Sigmoid colon (tissue), 7 donors: ENCODE results near the gene WSCD1. TPM values are rescaled to one million over a fixed set of nuclear protein-coding genes. Genes with fewer than 3 reads are reported as not detected.

Experiments used
- DNase-seq: peaks from one replicate; pipeline ENCODE4 v3.0.0-alpha.2; 2019
- H3K27ac ChIP-seq, 4 donors: fragments of 200-600 bp; sonication (generic); one replicate each; pipeline ENCODE4 v1.5.1; 2016 to 2019; ENCODE audit warnings: mild to moderate bottlenecking in 1 of 4
- H3K27me3 ChIP-seq, 3 donors: fragments of 200-600 bp; sonication (generic); one replicate each; pipeline ENCODE4 v1.5.1; 2019; ENCODE audit warnings: mild to moderate bottlenecking in 1 of 3
- H3K36me3 ChIP-seq, 4 donors: fragments of 200-600 bp; sonication (generic); one replicate each; pipeline ENCODE4 v1.5.1; 2016 to 2019
- H3K4me1 ChIP-seq, 4 donors: fragments of 200-600 bp; sonication (generic); one replicate each; pipeline ENCODE4 v1.5.1; 2017 to 2019
- H3K4me3 ChIP-seq, 4 donors: fragments of 200-600 bp; sonication (generic); one replicate each; pipeline ENCODE4 v1.5.1; 2017 to 2019; ENCODE audit warnings: mild to moderate bottlenecking in 2 of 4, moderate library complexity in 1 of 4
- H3K9me3 ChIP-seq, 4 donors: fragments of 200-600 bp in 3 of 4; sonication (generic) in 3 of 4; one replicate each; pipeline versions ENCODE4 v1.5.1 to v1.6.1; 2013 to 2019
- CTCF ChIP-seq, 4 experiments: fragments of 450-650 bp in 3 of 4; fragments of 200-600 bp in 1 of 4; IDR thresholded peaks; one replicate each; pipeline ENCODE4 v1.5.1; 2016 to 2019; ENCODE audit warnings: antibody characterized with exemption in 4 of 4, mild to moderate bottlenecking in 3 of 4, moderate library complexity in 2 of 4
- EP300 ChIP-seq, 4 donors: sonication (generic); formaldehyde crosslinking; IDR thresholded peaks; one replicate each; pipeline ENCODE4 v1.6.1; 2017; ENCODE audit warnings: antibody characterized with exemption in 4 of 4
- POLR2A ChIP-seq, 2 donors: fragments of 450-650 bp; IDR thresholded peaks; one replicate each; pipeline ENCODE4 v1.6.1; 2016; ENCODE audit warnings: antibody characterized with exemption in 2 of 2, mild to moderate bottlenecking in 2 of 2, moderate library complexity in 2 of 2
- POLR2AphosphoS5 ChIP-seq, 4 donors: sonication (generic); formaldehyde crosslinking; IDR thresholded peaks; one replicate each; pipeline ENCODE4 v1.6.1; 2017; ENCODE audit warnings: antibody characterized with exemption in 4 of 4
- WGBS, 2 donors: extraction: QIAGEN DNeasy Blood & Tissue Kit; methylation state at CpG; one replicate each; pipeline ENCODE4 v1.1.7; 2013; 5-methylcytosine and 5-hydroxymethylcytosine counted together
- intact Hi-C: fragments of 100-400 bp; cut with DNase I; formaldehyde crosslinking; loops from one replicate; pipeline ENCODE4 v1.15.1; 2023
- polyA plus RNA-seq, 3 donors: library from polyadenylated mRNA; stranded (reverse); fragments of 200-250 nt; gene quantifications; one replicate each; pipeline ENCODE4 v1.2.3, GENCODE V29; 2013
- total RNA-seq, 4 donors: library from RNA; depleted of rRNA; stranded (reverse); fragments of >200 nt; gene quantifications; one replicate each; pipeline ENCODE4 v1.1.0, GENCODE V29; 2016
- donor health status: healthy with polysubstance abuse.
- donor health status: Bipolar disorder and iron deficiency.
- donor health status: healthy.

Gene WSCD1
- total and polyA plus RNA-seq, 7 donors, result 1.6 to 9.6 (median 3.8) TPM

- Histone ChIP-seq H3K4me1 (no peaks in the 10 kb centered on the region), H3K27me3 (peaks cover 0 to 4% (median 0%) of the 10 kb centered on the region in 3 donors), H3K27ac (no peak overlapping the region), H3K36me3 (no peaks in the 10 kb centered on the region), H3K9me3 (no peaks in the 10 kb centered on the region), H3K4me3 (no peak overlapping the region)
- 60 to 75% methylated on average over 1 of the region's 1 CpG for WGBS, 2 donors
- DNase-seq, result no peak
- intact Hi-C loops, result no loop called here
- TF ChIP-seq POLR2A (IDR thresholded peaks at IDR 0.05), result no peak
- TF ChIP-seq CTCF (IDR thresholded peaks at IDR 0.05), result no peak
- no peak for TF ChIP-seq POLR2AphosphoS5 (IDR thresholded peaks at IDR 0.05)
- TF ChIP-seq EP300 (IDR thresholded peaks at IDR 0.05), result no peak
These were observed 23.2 kb upstream of the WSCD1 start for GRCh38 chr17:6046931-6047330.

- intact Hi-C loops, result no loop called here
These were observed 22.2 kb upstream of the WSCD1 start for GRCh38 chr17:6047966-6048365.

GRCh38 chr17:6048486-6048885, 21.7 kb upstream of the WSCD1 start:
- WGBS, 2 donors, result 89 to 92% methylated on average over 5 of the region's 5 CpGs
- DNase-seq, result no peak
- Histone ChIP-seq H3K9me3 (no peaks in the 10 kb centered on the region), H3K27ac (no peak overlapping the region), H3K27me3 (peaks cover 0 to 4% (median 0%) of the 10 kb centered on the region in 3 donors), H3K4me3 (no peak overlapping the region), H3K4me1 (no peaks in the 10 kb centered on the region), H3K36me3 (no peaks in the 10 kb centered on the region)
- intact Hi-C loops, result no loop called here
- TF ChIP-seq POLR2A (IDR thresholded peaks at IDR 0.05) (no peak), CTCF (IDR thresholded peaks at IDR 0.05) (no peak), EP300 (IDR thresholded peaks at IDR 0.05) (no peak), POLR2AphosphoS5 (IDR thresholded peaks at IDR 0.05) (no peak)

More at GRCh38 chr17:6047966-6048365, 22.2 kb upstream of the WSCD1 start:
- no peaks in the 10 kb centered on the region for H3K9me3 ChIP-seq
- DNase-seq, result no peak
- no peak overlapping the region for H3K27ac ChIP-seq
- H3K4me1 ChIP-seq, result no peaks in the 10 kb centered on the region
- H3K27me3 ChIP-seq, result peaks cover 0 to 4% (median 0%) of the 10 kb centered on the region in 3 donors
- no peaks in the 10 kb centered on the region for H3K36me3 ChIP-seq
- no peak for TF ChIP-seq POLR2AphosphoS5 (IDR thresholded peaks at IDR 0.05)
- H3K4me3 ChIP-seq, result no peak overlapping the region
- WGBS, 2 donors, result 63 to 73% methylated on average over 3 of the region's 3 CpGs

GRCh38 chr17:6052926-6053325, 17.3 kb upstream of the WSCD1 start:
- Histone ChIP-seq H3K27ac (no peak overlapping the region), H3K9me3 (no peaks in the 10 kb centered on the region), H3K36me3 (no peaks in the 10 kb centered on the region), H3K27me3 (peaks cover 0 to 12% (median 0%) of the 10 kb centered on the region in 3 donors), H3K4me3 (no peak overlapping the region), H3K4me1 (no peaks in the 10 kb centered on the region)
- TF ChIP-seq POLR2A (IDR thresholded peaks at IDR 0.05) (no peak), EP300 (IDR thresholded peaks at IDR 0.05) (no peak), CTCF (IDR thresholded peaks at IDR 0.05) (no peak), POLR2AphosphoS5 (IDR thresholded peaks at IDR 0.05) (no peak)
- DNase-seq, result no peak
- WGBS, 2 donors, result 29 to 59% methylated on average over 3 of the region's 3 CpGs
- intact Hi-C loops, result no loop called here

- 71 to 76% methylated on average over 3 of the region's 3 CpGs for WGBS, 2 donors
- H3K9me3 ChIP-seq, result no peaks in the 10 kb centered on the region
- intact Hi-C loops, result no loop called here
- DNase-seq, result no peak
- H3K27ac ChIP-seq, result no peak overlapping the region
- peaks cover 0 to 25% (median 0%) of the 10 kb centered on the region in 3 donors for H3K27me3 ChIP-seq
- no peaks in the 10 kb centered on the region for H3K4me1 ChIP-seq
- no peaks in the 10 kb centered on the region for H3K36me3 ChIP-seq
- no peak overlapping the region for H3K4me3 ChIP-seq
- TF ChIP-seq EP300 (IDR thresholded peaks at IDR 0.05) (no peak), POLR2AphosphoS5 (IDR thresholded peaks at IDR 0.05) (no peak), CTCF (IDR thresholded peaks at IDR 0.05) (no peak), POLR2A (IDR thresholded peaks at IDR 0.05) (no peak)
These were observed 15.8 kb upstream of the WSCD1 start for GRCh38 chr17:6054372-6054771.
